Loucy (cell line): ENCODE measurements around the gene STIM1.
A peak's percentile ranks its signal among the peaks of the same experiment; 100 is the strongest.

Experiments used
- H2AFZ ChIP-seq: fragments of 200-600 bp; sonication (generic); 2 replicates; pipeline ENCODE4 v1.6.0; 2016; ENCODE audit warnings: antibody characterized with exemption, mild to moderate bottlenecking, low read length, moderate library complexity
- H3F3A ChIP-seq: fragments of 200-600 bp; 2 replicates; pipeline ENCODE4 v1.6.0; 2016; ENCODE audit warnings: antibody characterized with exemption, low read depth, mild to moderate bottlenecking
- H3K27me3 ChIP-seq: fragments of 200-600 bp; sonication (generic); 2 replicates; pipeline ENCODE4 v1.6.1; 2014; ENCODE audit warnings: low read length, mild to moderate bottlenecking; ENCODE audit not compliant: insufficient read depth, poor library complexity, severe bottlenecking
- H3K36me3 ChIP-seq: fragments of 200-600 bp; sonication (generic); 2 replicates; pipeline ENCODE4 v1.6.1; 2016; ENCODE audit warnings: low read length; ENCODE audit not compliant: insufficient read depth
- H3K4me1 ChIP-seq: fragments of 200-600 bp; sonication (generic); 2 replicates; pipeline ENCODE4 v1.5.1; 2014; ENCODE audit warnings: low read length, mild to moderate bottlenecking; ENCODE audit not compliant: insufficient read depth, poor library complexity, severe bottlenecking
- H3K4me2 ChIP-seq: fragments of 200-600 bp; sonication (generic); 2 replicates; pipeline ENCODE4 v1.6.0; 2014; ENCODE audit warnings: antibody characterized with exemption, low read length, low read depth, mild to moderate bottlenecking; ENCODE audit not compliant: poor library complexity, severe bottlenecking
- H3K4me3 ChIP-seq: fragments of 200-600 bp; sonication (generic); 2 replicates; pipeline ENCODE4 v1.5.1; 2014; ENCODE audit warnings: low read length, mild to moderate bottlenecking, mixed read lengths; ENCODE audit not compliant: poor library complexity, severe bottlenecking
- H3K79me2 ChIP-seq: fragments of 200-600 bp; sonication (generic); 2 replicates; pipeline ENCODE4 v1.6.1; 2014; ENCODE audit warnings: low read length; ENCODE audit not compliant: insufficient read depth
- H3K9ac ChIP-seq: fragments of 200-600 bp; sonication (generic); 2 replicates; pipeline ENCODE4 v1.6.0; 2014; ENCODE audit warnings: mild to moderate bottlenecking, low read depth, low read length, moderate library complexity; ENCODE audit not compliant: poor library complexity, severe bottlenecking
- H3K9me2 ChIP-seq: fragments of 200-600 bp; sonication (generic); replicated peaks from 2 replicates; pipeline ENCODE4 v1.6.1; 2016; ENCODE audit warnings: low read depth, low read length, mixed read lengths
- H3K9me3 ChIP-seq: fragments of 200-600 bp; sonication (generic); 2 replicates; pipeline ENCODE4 v1.6.1; 2014; ENCODE audit warnings: mild to moderate bottlenecking, antibody characterized with exemption, low read length, low read depth; ENCODE audit not compliant: insufficient read depth
- H4K20me1 ChIP-seq: fragments of 200-600 bp; sonication (generic); 2 replicates; pipeline ENCODE4 v1.6.0; 2014; ENCODE audit warnings: antibody characterized with exemption, low read length, mild to moderate bottlenecking; ENCODE audit not compliant: insufficient read depth, poor library complexity, severe bottlenecking
- EZH2phosphoT487 ChIP-seq: fragments of 200-600 bp; IDR thresholded peaks from 2 replicates; pipeline ENCODE4 v1.6.1; 2018; ENCODE audit warnings: antibody characterized with exemption, mild to moderate bottlenecking, moderate library complexity, borderline replicate concordance
- TF ChIP-seq, protein P1 (sequence below): fragments of 200-600 bp; sonication (generic); conservative IDR thresholded peaks from 2 replicates; pipeline ENCODE4 v1.5.1; 2014; ENCODE audit warnings: mild to moderate bottlenecking, antibody characterized with exemption, low read length

STIM1 gene

DNA sequence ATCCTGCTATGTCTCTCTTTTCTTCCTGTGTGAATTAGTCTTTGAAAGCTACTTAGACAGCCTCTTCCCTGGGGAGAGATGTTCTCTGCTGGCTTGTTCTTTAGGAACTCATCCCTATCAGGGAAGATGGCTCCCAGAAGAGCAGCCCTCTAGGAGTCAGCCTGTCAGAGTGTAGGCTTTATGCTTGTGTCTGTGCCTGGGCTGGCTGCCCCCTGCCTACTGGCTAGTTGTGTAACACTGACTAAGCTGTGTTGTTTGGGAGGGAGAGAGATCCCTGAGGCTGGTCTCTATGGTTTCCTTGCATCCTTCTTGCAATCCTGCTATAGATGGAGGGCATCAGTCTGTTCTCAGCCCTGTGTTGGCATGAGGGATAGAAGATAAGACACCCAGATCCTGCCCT, 112.2 kb downstream of the STIM1 start:
- Histone ChIP-seq H4K20me1 (no peaks in the 10 kb centered on the region), H3K4me3 (no peak overlapping the region), H3K9ac (no peak overlapping the region), H3K27me3 (no peaks in the 10 kb centered on the region), H3K36me3 (peaks cover 27% of the 10 kb centered on the region; the same call in 1 of the 2 replicates), H2AFZ (no peak overlapping the region), H3K4me2 (no peak overlapping the region), H3K4me1 (peaks cover 16% of the 10 kb centered on the region), H3K9me3 (no peaks in the 10 kb centered on the region), H3F3A (no peaks in the 10 kb centered on the region), H3K9me2 (no peaks in the 10 kb centered on the region), H3K79me2 (peaks cover 70% of the 10 kb centered on the region)
- TF ChIP-seq, protein P1, sequence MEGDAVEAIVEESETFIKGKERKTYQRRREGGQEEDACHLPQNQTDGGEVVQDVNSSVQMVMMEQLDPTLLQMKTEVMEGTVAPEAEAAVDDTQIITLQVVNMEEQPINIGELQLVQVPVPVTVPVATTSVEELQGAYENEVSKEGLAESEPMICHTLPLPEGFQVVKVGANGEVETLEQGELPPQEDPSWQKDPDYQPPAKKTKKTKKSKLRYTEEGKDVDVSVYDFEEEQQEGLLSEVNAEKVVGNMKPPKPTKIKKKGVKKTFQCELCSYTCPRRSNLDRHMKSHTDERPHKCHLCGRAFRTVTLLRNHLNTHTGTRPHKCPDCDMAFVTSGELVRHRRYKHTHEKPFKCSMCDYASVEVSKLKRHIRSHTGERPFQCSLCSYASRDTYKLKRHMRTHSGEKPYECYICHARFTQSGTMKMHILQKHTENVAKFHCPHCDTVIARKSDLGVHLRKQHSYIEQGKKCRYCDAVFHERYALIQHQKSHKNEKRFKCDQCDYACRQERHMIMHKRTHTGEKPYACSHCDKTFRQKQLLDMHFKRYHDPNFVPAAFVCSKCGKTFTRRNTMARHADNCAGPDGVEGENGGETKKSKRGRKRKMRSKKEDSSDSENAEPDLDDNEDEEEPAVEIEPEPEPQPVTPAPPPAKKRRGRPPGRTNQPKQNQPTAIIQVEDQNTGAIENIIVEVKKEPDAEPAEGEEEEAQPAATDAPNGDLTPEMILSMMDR, result no peak
- TF ChIP-seq EZH2phosphoT487, result no peak

DNA sequence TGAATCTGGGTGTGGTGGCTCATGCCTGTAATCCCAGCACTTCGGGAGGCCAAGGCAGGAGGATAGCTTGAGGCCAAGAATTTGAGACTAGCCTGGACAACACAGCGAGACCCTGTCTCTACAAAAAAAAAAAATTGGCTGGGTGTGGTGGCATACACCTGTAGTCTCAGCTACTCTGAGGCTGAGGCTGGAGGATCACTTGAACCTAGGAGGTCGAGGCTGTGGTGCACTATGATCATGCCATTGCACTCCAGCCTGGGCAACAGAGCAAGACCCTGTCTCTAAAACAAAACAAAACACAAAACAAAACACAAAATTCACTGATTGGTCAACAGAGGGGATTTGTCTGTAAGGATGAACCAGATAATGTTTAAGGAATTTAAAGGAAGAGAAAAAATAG, 113.7 kb downstream of the STIM1 start:
- Histone ChIP-seq H3K36me3 (peaks cover 30% of the 10 kb centered on the region; the same call in 1 of the 2 replicates), H3K4me2 (peak overlapping the region; percentile 40), H3K4me1 (peaks cover 16% of the 10 kb centered on the region), H3K27me3 (no peaks in the 10 kb centered on the region), H3K9me3 (no peaks in the 10 kb centered on the region), H3F3A (no peaks in the 10 kb centered on the region), H3K79me2 (peaks cover 64% of the 10 kb centered on the region), H3K9me2 (no peaks in the 10 kb centered on the region), H2AFZ (no peak overlapping the region), H3K4me3 (no peak overlapping the region), H4K20me1 (no peaks in the 10 kb centered on the region), H3K9ac (no peak overlapping the region)
- TF ChIP-seq, protein P1, result no peak
- no peak for TF ChIP-seq EZH2phosphoT487

DNA sequence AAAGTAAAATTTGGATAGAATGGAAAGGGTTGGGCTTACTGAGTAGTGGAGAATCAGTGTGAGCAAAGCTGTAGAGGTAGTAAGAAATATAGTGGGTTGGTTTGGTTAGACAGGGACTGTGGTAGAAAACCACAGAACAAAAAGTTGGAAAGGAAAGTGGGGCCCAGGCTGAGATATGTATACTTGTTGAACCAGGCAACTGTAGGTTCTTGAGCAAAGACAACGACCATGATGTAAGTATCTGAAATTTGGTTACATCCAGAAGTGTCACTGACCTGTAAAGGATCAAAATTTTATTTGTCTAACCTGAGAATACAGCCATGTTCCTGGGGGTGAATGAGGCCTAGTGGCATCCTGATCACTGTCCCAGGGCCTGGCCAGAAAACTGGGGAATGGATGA, 114.1 kb downstream of the STIM1 start:
- H3K4me3 ChIP-seq, result no peak overlapping the region
- no peaks in the 10 kb centered on the region for H3F3A ChIP-seq
- H3K4me1 ChIP-seq, result peaks cover 16% of the 10 kb centered on the region
- no peaks in the 10 kb centered on the region for H3K9me3 ChIP-seq
- peak overlapping the region; percentile 40 for H3K4me2 ChIP-seq
- TF ChIP-seq, protein P1, result no peak
- no peak for TF ChIP-seq EZH2phosphoT487
- H2AFZ ChIP-seq, result no peak overlapping the region
- peaks cover 30% of the 10 kb centered on the region; the same call in 1 of the 2 replicates for H3K36me3 ChIP-seq
- H3K79me2 ChIP-seq, result peaks cover 61% of the 10 kb centered on the region
- no peaks in the 10 kb centered on the region for H3K27me3 ChIP-seq
- no peak overlapping the region for H3K9ac ChIP-seq
- H4K20me1 ChIP-seq, result no peaks in the 10 kb centered on the region
- H3K9me2 ChIP-seq, result no peaks in the 10 kb centered on the region
